GM23338 (cell line): Measurements from ENCODE around the gene ARL5C. TPM values are rescaled to one million over a fixed set of nuclear protein-coding genes. Genes with fewer than 3 reads are reported as not detected.
A peak's percentile ranks its signal among the peaks of the same experiment; 100 is the strongest.

Source experiments
- ATAC-seq: fragments of 200-7000 bp; cut with Tn5 transposase; 3 replicates; pipeline ENCODE4 v1.9.1; 2020
- DNase-seq: peaks from one replicate; pipeline ENCODE4 v3.0.0-alpha.2; 2015; ENCODE audit warnings: low spot score
- H2AFZ ChIP-seq: fragments of 200-600 bp; sonication (generic); 2 replicates; pipeline ENCODE4 v1.8.0; 2016; ENCODE audit warnings: antibody characterized with exemption, mild to moderate bottlenecking, moderate library complexity
- H3F3A ChIP-seq: fragments of 200-600 bp; sonication (generic); replicated peaks from 2 replicates; pipeline ENCODE4 v1.8.0; 2017; ENCODE audit warnings: antibody characterized with exemption, mixed run types, low read depth
- H3K27ac ChIP-seq: fragments of 200-600 bp; sonication (generic); 2 replicates; pipeline ENCODE4 v1.6.1; 2016; ENCODE audit warnings: low read depth
- H3K27me3 ChIP-seq: fragments of 200-600 bp; sonication (generic); 2 replicates; pipeline ENCODE4 v1.8.0; 2016; ENCODE audit warnings: mild to moderate bottlenecking, mixed run types, moderate library complexity; ENCODE audit not compliant: insufficient read depth
- H3K36me3 ChIP-seq: fragments of 200-600 bp; sonication (generic); 2 replicates; pipeline ENCODE4 v1.8.0; 2016; ENCODE audit warnings: mild to moderate bottlenecking; ENCODE audit not compliant: insufficient read depth
- H3K4me1 ChIP-seq: fragments of 200-600 bp; sonication (generic); 2 replicates; pipeline ENCODE4 v1.8.0; 2016; ENCODE audit warnings: mild to moderate bottlenecking, moderate library complexity; ENCODE audit not compliant: insufficient read depth
- H3K4me2 ChIP-seq: fragments of 200-600 bp; sonication (generic); 2 replicates; pipeline ENCODE4 v1.7.1; 2017; ENCODE audit warnings: mixed run types
- H3K4me3 ChIP-seq: fragments of 200-600 bp; sonication (generic); 2 replicates; pipeline ENCODE4 v1.6.1; 2016; ENCODE audit warnings: mixed run types
- H3K79me2 ChIP-seq: fragments of 200-600 bp; sonication (generic); replicated peaks from 2 replicates; pipeline ENCODE4 v1.8.0; 2017; ENCODE audit warnings: mild to moderate bottlenecking; ENCODE audit not compliant: insufficient read depth
- H3K9me2 ChIP-seq: fragments of 200-600 bp; sonication (generic); 2 replicates; pipeline ENCODE4 v1.8.0; 2017; ENCODE audit not compliant: insufficient read depth
- H4K20me1 ChIP-seq: fragments of 200-600 bp; sonication (generic); replicated peaks from 2 replicates; pipeline ENCODE4 v1.8.0; 2017; ENCODE audit warnings: mild to moderate bottlenecking; ENCODE audit not compliant: insufficient read depth
- H3K27ac Mint-ChIP-seq: 2 replicates; pipeline ENCODE4 v1.8.0; 2020; ENCODE audit warnings: inconsistent platforms, mild to moderate bottlenecking, moderate library complexity, mixed read lengths
- H3K27me3 Mint-ChIP-seq: 3 replicates; pipeline ENCODE4 v1.8.0; 2022; ENCODE audit warnings: low read depth, mild to moderate bottlenecking, moderate library complexity, mixed read lengths, inconsistent platforms; ENCODE audit not compliant: insufficient read depth, poor library complexity
- H3K36me3 Mint-ChIP-seq: 3 replicates; pipeline ENCODE4 v1.8.0; 2021; ENCODE audit warnings: low read depth, mild to moderate bottlenecking, inconsistent platforms, moderate library complexity, mixed read lengths
- H3K4me1 Mint-ChIP-seq: 3 replicates; pipeline ENCODE4 v1.8.0; 2020; ENCODE audit warnings: mild to moderate bottlenecking, inconsistent platforms, mixed read lengths
- H3K4me3 Mint-ChIP-seq: 3 replicates; pipeline ENCODE4 v1.8.0; 2021; ENCODE audit warnings: moderate library complexity, mild to moderate bottlenecking, inconsistent platforms, mixed read lengths
- H3K9me3 Mint-ChIP-seq: 3 replicates; pipeline ENCODE4 v1.8.0; 2020; ENCODE audit warnings: moderate library complexity, mild to moderate bottlenecking, inconsistent platforms, mixed read lengths
- CREB1 ChIP-seq: fragments of 250-450 bp; sonication (Bioruptor Pico); IDR thresholded peaks from 2 replicates; pipeline ENCODE4 v1.5.0; 2020; ENCODE audit warnings: low read depth, mild to moderate bottlenecking, moderate library complexity
- CTCF ChIP-seq, 2 experiments: fragments of 200-600 bp in 1 of 2; sonication (generic) in 1 of 2; conservative IDR thresholded peaks; 2 replicates each; pipeline versions ENCODE4 v1.5.1 to v1.6.1; 2016 to 2017; ENCODE audit warnings: antibody characterized with exemption in 2 of 2, low read depth in 2 of 2, mild to moderate bottlenecking in 2 of 2, moderate library complexity in 1 of 2
- ETS1 ChIP-seq: IDR thresholded peaks from 2 replicates; pipeline ENCODE4 v1.6.1; 2016; ENCODE audit warnings: antibody characterized with exemption
- EZH2 ChIP-seq: fragments of 200-600 bp; sonication (generic); IDR thresholded peaks from one replicate; pipeline ENCODE4 v1.8.0; 2017; ENCODE audit warnings: antibody characterized with exemption, mild to moderate bottlenecking, low read depth; ENCODE audit not compliant: unreplicated experiment
- POLR2AphosphoS5 ChIP-seq: IDR thresholded peaks from 2 replicates; pipeline ENCODE4 v1.6.1; 2016; ENCODE audit warnings: antibody characterized with exemption, low read depth
- REST ChIP-seq: IDR thresholded peaks from one replicate; pipeline ENCODE4 v1.6.1; 2018; ENCODE audit warnings: antibody characterized with exemption; ENCODE audit not compliant: unreplicated experiment
- STAT1 ChIP-seq: IDR thresholded peaks from one replicate; pipeline ENCODE4 v1.6.1; 2016; ENCODE audit warnings: antibody characterized with exemption; ENCODE audit not compliant: unreplicated experiment
- ZNF114 ChIP-seq: fragments of 250-450 bp; sonication (Bioruptor Pico); IDR thresholded peaks from 2 replicates; pipeline ENCODE4 v1.5.0; 2020; ENCODE audit warnings: mild to moderate bottlenecking, moderate library complexity
- ZNF462 ChIP-seq: fragments of 250-450 bp; sonication (Bioruptor Pico); IDR thresholded peaks from 2 replicates; pipeline ENCODE4 v1.5.0; 2020; ENCODE audit warnings: mild to moderate bottlenecking, moderate library complexity
- polyA plus RNA-seq: library from polyadenylated mRNA; unstranded; fragments of >200 nt; fragmentation: Nextera tagmentation; extraction: Ambion mirVana; gene quantifications from 2 replicates; pipeline ENCODE4 v1.2.1, GENCODE V29; 2016
- total RNA-seq: library from RNA; depleted of rRNA; stranded (reverse); fragments of >200 nt; shearing (Covaris generic); gene quantifications from 2 replicates; pipeline ENCODE4 v1.2.3, GENCODE V29; 2014

ARL5C gene
- total and polyA plus RNA-seq, 2 experiments from 2014 or later, result not detected

- H3K27me3 Mint-ChIP-seq, result peaks cover 44% of the 10 kb centered on the region
- no peak overlapping the region for H3K27ac ChIP-seq
- no peaks in the 10 kb centered on the region for H3F3A ChIP-seq
- no peak for ATAC-seq
- H3K36me3 ChIP-seq, result no peaks in the 10 kb centered on the region
- H3K36me3 Mint-ChIP-seq, result peaks cover 9% of the 10 kb centered on the region
- no peak overlapping the region for H3K4me3 ChIP-seq
- H3K27me3 ChIP-seq, result peaks cover 11% of the 10 kb centered on the region
- H2AFZ ChIP-seq, result peak overlapping the region; percentile 38; the same call in 1 of the 2 replicates
- H3K4me1 ChIP-seq, result no peaks in the 10 kb centered on the region; the same call in 1 of the 2 replicates
- H3K9me3 Mint-ChIP-seq, result peaks cover 13% of the 10 kb centered on the region
- H3K4me2 ChIP-seq, result no peak overlapping the region
- TF ChIP-seq CREB1 (CRISPR knock-in tag) (no peak), ZNF114 (CRISPR knock-in tag) (no peak), ETS1 (no peak), STAT1 (no peak), POLR2AphosphoS5 (no peak), REST (no peak), CTCF (conservative IDR thresholded peaks at IDR 0.05; ENCODE audit: low read depth in 2 of 2) (no peak), ZNF462 (CRISPR knock-in tag) (no peak), EZH2 (no peak)
- no peaks in the 10 kb centered on the region for H3K9me2 ChIP-seq
- no peak overlapping the region for H3K4me3 Mint-ChIP-seq
- H3K4me1 Mint-ChIP-seq, result peaks cover 14% of the 10 kb centered on the region
- no peak for DNase-seq
- no peaks in the 10 kb centered on the region for H3K79me2 ChIP-seq
- H3K27ac Mint-ChIP-seq, result no peak overlapping the region
- H4K20me1 ChIP-seq, result no peaks in the 10 kb centered on the region
Observed at GRCh38 chr17:39156491-39156890, 9.5 kb downstream of the ARL5C start.
